ENCODE data around the gene PLA2G4C. TPM values are rescaled to one million over a fixed set of nuclear protein-coding genes. Genes with fewer than 3 reads are reported as not detected.

Gene PLA2G4C
- total and polyA plus RNA-seq, 2 of the 8 experiments (the other 6 are each of a cell fraction or from before 2014, with no cell fraction given), result 14.9 to 20.5 TPM

DNA sequence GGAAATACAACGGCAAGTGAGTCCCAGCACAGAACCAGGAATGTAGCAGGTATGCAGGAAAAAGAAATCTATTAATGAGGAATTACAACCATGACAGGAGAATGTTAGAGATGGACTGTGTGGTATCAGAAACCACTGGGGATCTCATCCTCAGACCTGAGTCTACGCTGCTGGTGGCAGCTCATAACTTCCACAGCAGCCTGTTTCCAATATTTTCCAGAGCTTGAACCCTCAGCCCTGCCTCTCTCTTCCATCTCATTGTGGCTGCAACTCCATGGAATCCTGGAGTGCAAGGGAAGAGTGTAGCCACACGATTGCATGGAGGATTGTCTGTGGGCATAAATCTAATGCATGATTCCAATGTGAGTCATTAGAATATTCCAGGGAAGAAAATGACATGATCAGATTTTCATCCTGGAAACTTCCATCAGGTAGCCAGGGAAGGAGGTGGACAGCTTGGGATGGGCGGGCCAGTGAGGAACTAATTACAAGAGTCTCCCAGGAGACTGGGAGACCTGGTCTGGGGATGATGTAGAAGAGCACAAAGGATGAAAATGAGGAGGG, 14.9 kb downstream of the PLA2G4C start (continued):
- TF ChIP-seq, protein P1, sequence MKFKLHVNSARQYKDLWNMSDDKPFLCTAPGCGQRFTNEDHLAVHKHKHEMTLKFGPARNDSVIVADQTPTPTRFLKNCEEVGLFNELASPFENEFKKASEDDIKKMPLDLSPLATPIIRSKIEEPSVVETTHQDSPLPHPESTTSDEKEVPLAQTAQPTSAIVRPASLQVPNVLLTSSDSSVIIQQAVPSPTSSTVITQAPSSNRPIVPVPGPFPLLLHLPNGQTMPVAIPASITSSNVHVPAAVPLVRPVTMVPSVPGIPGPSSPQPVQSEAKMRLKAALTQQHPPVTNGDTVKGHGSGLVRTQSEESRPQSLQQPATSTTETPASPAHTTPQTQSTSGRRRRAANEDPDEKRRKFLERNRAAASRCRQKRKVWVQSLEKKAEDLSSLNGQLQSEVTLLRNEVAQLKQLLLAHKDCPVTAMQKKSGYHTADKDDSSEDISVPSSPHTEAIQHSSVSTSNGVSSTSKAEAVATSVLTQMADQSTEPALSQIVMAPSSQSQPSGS (IDR thresholded peaks at IDR 0.05; ENCODE audit: low read length), result no peak
- TF ChIP-seq SIX5 (IDR thresholded peaks at IDR 0.05; ENCODE audit: low read depth, low read length) (no peak), CREB1 (IDR thresholded peaks at IDR 0.05) (no peak), TAF1 (IDR thresholded peaks at IDR 0.05; ENCODE audit: low read depth, low read length) (no peak), POLR2AphosphoS5 (IDR thresholded peaks at IDR 0.05; ENCODE audit: low read depth, low read length) (no peak), SIN3A (conservative IDR thresholded peaks at IDR 0.05 in 1 of 2, IDR thresholded peaks at IDR 0.05 in 1 of 2; ENCODE audit: low read depth in 1 of 2, low read length in 2 of 2) (no peak), MAFK (IDR thresholded peaks at IDR 0.05; ENCODE audit: low read depth, low read length) (no peak), CHD7 (IDR thresholded peaks at IDR 0.05; ENCODE audit: insufficient replicate concordance, low read length) (no peak)
